BE2C (cell line): Measurements from ENCODE around the gene AP4E1.

Source experiments
- DNase-seq: peaks from one replicate; pipeline ENCODE4 v3.0.0-alpha.2; 2020
- H3K27me3 ChIP-seq: fragments of 250-450 bp; sonication (Bioruptor Pico); 2 replicates; pipeline ENCODE4 v1.5.1; 2020; ENCODE audit warnings: mild to moderate bottlenecking
- H3K36me3 ChIP-seq: fragments of 250-450 bp; sonication (Bioruptor Pico); 2 replicates; pipeline ENCODE4 v1.5.1; 2020; ENCODE audit warnings: mild to moderate bottlenecking
- H3K4me1 ChIP-seq: fragments of 250-450 bp; sonication (Bioruptor Pico); 2 replicates; pipeline ENCODE4 v1.5.1; 2020
- H3K4me3 ChIP-seq: 2 replicates; pipeline ENCODE4 v1.5.1; 2011; ENCODE audit warnings: low read depth, low read length
- H3K9me3 ChIP-seq: fragments of 250-450 bp; sonication (Bioruptor Pico); 2 replicates; pipeline ENCODE4 v1.5.1; 2020
- CTCF ChIP-seq: IDR thresholded peaks from 2 replicates; pipeline ENCODE4 v1.5.1; 2012; ENCODE audit warnings: mild to moderate bottlenecking, low read depth, low read length

Gene AP4E1

DNA sequence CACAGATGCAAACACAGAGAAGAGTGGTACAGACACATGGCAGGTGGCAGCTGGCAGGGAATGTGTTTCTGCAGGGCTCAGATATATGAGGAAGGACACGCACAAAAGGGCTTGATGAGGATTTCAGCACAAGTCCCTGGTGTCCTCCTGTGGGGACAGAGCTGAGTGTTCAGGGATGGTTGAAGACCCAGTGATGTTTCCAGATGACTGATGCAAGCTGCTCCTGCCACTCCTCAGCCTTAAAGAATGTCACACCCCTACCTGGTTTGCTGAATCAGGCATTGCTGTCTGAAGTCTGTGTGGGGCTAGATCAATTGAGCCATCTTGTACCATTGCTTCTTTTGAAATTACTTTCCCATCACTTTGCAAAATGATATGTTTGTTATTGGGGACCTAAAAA, 146.1 kb downstream of the AP4E1 start:
- H3K9me3 ChIP-seq = no peaks in the 10 kb centered on the region
- TF ChIP-seq CTCF = no peak

More for the DNA sequence above, 146.1 kb downstream of the AP4E1 start:
- H3K4me3 ChIP-seq = no peak overlapping the region
- H3K4me1 ChIP-seq = no peaks in the 10 kb centered on the region
- no peaks in the 10 kb centered on the region for H3K36me3 ChIP-seq
- peaks cover 6% of the 10 kb centered on the region for H3K27me3 ChIP-seq
- DNase-seq = no peak
